ENCODE results near the gene S1PR2. TPM values are rescaled to one million over a fixed set of nuclear protein-coding genes. Genes with fewer than 3 reads are reported as not detected.

The S1PR2 gene
- total and polyA plus RNA-seq, 4 donors: 1.2 to 4.8 (median 3.3) TPM

DNA sequence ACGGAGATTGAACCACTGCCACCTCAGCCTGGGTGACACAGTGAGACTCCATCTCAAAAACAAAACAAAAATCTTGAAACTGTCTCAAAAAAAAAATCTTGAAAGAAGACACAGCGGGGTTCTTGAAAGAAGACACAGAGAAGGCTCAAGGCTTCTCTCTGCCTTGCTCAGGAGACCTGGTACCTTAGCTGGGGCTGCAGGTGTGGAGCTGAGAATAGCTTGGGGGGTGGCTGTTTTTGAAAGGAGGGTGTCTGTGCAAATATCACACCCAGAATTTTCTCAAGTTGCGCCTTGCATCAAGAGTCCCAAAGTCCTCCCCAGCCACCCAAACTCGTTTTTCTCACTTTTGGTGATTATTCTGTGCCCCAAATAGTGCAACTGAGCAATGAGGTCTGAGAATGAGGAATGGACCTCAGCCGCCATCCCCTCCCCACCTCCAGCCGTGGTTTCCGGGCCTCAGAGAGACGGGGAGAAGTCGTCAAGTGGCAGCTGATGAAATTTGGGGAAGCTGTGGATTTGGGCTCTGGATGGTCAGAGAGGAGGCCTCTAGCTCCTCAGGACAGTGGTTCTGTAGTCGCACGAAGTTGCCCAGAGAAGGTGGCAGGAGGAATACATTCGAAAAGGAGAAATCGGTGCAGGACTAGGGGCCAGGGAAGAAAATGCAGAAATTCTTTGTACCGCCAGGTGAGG lies 8.8 kb downstream of the S1PR2 start:
- H3K4me3 ChIP-seq (ENCODE audit: low read depth in 1 of 3, low read length in 3 of 3): no peak overlapping the region
- WGBS: 88% methylated on average over 14 of the region's 14 CpGs
- no peak overlapping the region for H3K27ac ChIP-seq (ENCODE audit: low read depth in 1 of 2, low read length in 2 of 2)
- H3K9ac ChIP-seq (ENCODE audit: low read depth in 1 of 2, low read length in 2 of 2): no peak overlapping the region
- peaks cover 0 to 5% (median 2%) of the 10 kb centered on the region in 4 donors for H3K4me1 ChIP-seq (ENCODE audit: control insufficient read depth in 4 of 4, insufficient read depth in 4 of 4, low read length in 3 of 4)
- H3K27me3 ChIP-seq (ENCODE audit: control insufficient read depth in 4 of 4, insufficient read depth in 4 of 4, low read length in 3 of 4): no peaks in the 10 kb centered on the region
- no peaks in the 10 kb centered on the region for H3K9me3 ChIP-seq (ENCODE audit: control insufficient read depth in 4 of 4, low read length in 3 of 4)
- DNase-seq (ENCODE audit: low spot score): no peak
- peaks cover 0 to 3% (median under 1%) of the 10 kb centered on the region in 4 donors for H3K36me3 ChIP-seq (ENCODE audit: control insufficient read depth in 4 of 4, insufficient read depth in 3 of 4, low read depth in 1 of 4, low read length in 3 of 4)
- no peak for TF ChIP-seq FOXA1 (IDR thresholded peaks at IDR 0.05)
- no peak for TF ChIP-seq NR2F2 (IDR thresholded peaks at IDR 0.05)
- TF ChIP-seq SP1 (IDR thresholded peaks at IDR 0.05): no peak
- TF ChIP-seq HNF4G (IDR thresholded peaks at IDR 0.05): no peak
- no peak for TF ChIP-seq GABPA (IDR thresholded peaks at IDR 0.05 in 1 of 2, conservative IDR thresholded peaks at IDR 0.05 in 1 of 2)
- no peak for TF ChIP-seq RXRA (IDR thresholded peaks at IDR 0.05)
- TF ChIP-seq, protein P1, sequence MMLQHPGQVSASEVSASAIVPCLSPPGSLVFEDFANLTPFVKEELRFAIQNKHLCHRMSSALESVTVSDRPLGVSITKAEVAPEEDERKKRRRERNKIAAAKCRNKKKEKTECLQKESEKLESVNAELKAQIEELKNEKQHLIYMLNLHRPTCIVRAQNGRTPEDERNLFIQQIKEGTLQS (IDR thresholded peaks at IDR 0.05): no peak
- TF ChIP-seq, protein P2, sequence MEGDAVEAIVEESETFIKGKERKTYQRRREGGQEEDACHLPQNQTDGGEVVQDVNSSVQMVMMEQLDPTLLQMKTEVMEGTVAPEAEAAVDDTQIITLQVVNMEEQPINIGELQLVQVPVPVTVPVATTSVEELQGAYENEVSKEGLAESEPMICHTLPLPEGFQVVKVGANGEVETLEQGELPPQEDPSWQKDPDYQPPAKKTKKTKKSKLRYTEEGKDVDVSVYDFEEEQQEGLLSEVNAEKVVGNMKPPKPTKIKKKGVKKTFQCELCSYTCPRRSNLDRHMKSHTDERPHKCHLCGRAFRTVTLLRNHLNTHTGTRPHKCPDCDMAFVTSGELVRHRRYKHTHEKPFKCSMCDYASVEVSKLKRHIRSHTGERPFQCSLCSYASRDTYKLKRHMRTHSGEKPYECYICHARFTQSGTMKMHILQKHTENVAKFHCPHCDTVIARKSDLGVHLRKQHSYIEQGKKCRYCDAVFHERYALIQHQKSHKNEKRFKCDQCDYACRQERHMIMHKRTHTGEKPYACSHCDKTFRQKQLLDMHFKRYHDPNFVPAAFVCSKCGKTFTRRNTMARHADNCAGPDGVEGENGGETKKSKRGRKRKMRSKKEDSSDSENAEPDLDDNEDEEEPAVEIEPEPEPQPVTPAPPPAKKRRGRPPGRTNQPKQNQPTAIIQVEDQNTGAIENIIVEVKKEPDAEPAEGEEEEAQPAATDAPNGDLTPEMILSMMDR (IDR thresholded peaks at IDR 0.05; ENCODE audit: low read depth, low read length, missing input control): no peak
- TF ChIP-seq FOXA2 (IDR thresholded peaks at IDR 0.05): no peak
- TF ChIP-seq, protein P3, sequence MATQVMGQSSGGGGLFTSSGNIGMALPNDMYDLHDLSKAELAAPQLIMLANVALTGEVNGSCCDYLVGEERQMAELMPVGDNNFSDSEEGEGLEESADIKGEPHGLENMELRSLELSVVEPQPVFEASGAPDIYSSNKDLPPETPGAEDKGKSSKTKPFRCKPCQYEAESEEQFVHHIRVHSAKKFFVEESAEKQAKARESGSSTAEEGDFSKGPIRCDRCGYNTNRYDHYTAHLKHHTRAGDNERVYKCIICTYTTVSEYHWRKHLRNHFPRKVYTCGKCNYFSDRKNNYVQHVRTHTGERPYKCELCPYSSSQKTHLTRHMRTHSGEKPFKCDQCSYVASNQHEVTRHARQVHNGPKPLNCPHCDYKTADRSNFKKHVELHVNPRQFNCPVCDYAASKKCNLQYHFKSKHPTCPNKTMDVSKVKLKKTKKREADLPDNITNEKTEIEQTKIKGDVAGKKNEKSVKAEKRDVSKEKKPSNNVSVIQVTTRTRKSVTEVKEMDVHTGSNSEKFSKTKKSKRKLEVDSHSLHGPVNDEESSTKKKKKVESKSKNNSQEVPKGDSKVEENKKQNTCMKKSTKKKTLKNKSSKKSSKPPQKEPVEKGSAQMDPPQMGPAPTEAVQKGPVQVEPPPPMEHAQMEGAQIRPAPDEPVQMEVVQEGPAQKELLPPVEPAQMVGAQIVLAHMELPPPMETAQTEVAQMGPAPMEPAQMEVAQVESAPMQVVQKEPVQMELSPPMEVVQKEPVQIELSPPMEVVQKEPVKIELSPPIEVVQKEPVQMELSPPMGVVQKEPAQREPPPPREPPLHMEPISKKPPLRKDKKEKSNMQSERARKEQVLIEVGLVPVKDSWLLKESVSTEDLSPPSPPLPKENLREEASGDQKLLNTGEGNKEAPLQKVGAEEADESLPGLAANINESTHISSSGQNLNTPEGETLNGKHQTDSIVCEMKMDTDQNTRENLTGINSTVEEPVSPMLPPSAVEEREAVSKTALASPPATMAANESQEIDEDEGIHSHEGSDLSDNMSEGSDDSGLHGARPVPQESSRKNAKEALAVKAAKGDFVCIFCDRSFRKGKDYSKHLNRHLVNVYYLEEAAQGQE (IDR thresholded peaks at IDR 0.05): no peak
- no peak for TF ChIP-seq HNF4A (conservative IDR thresholded peaks at IDR 0.05)
- TF ChIP-seq, protein P4, sequence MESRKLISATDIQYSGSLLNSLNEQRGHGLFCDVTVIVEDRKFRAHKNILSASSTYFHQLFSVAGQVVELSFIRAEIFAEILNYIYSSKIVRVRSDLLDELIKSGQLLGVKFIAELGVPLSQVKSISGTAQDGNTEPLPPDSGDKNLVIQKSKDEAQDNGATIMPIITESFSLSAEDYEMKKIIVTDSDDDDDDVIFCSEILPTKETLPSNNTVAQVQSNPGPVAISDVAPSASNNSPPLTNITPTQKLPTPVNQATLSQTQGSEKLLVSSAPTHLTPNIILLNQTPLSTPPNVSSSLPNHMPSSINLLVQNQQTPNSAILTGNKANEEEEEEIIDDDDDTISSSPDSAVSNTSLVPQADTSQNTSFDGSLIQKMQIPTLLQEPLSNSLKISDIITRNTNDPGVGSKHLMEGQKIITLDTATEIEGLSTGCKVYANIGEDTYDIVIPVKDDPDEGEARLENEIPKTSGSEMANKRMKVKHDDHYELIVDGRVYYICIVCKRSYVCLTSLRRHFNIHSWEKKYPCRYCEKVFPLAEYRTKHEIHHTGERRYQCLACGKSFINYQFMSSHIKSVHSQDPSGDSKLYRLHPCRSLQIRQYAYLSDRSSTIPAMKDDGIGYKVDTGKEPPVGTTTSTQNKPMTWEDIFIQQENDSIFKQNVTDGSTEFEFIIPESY (IDR thresholded peaks at IDR 0.05): no peak
- TF ChIP-seq YY1 (IDR thresholded peaks at IDR 0.05): no peak

DNA sequence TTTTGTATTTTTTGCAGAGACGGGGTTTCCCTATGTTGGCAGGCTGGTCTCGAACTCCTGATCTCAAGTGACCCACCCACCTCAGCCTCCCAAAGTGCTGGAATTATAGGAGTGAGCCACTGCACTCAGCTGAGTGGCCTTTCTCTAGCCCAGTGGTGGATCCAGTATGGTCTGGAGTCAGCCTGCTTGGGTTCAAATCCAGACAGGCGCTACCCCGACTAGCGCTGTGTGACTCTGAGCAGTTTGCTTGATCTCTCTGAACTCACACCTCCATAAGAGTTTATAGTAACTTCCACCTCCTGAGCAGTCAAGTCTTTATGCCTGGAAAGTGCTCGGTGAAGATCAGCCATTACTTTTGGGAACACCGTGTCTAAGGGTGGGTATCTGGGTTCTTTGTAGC lies 10.4 kb downstream of the S1PR2 start:
- Histone ChIP-seq H3K4me3 (ENCODE audit: low read depth in 1 of 3, low read length in 3 of 3) (no peak overlapping the region), H3K27ac (ENCODE audit: low read depth in 1 of 2, low read length in 2 of 2) (no peak overlapping the region), H3K9ac (ENCODE audit: low read depth in 1 of 2, low read length in 2 of 2) (no peak overlapping the region), H3K36me3 (ENCODE audit: control insufficient read depth in 4 of 4, insufficient read depth in 3 of 4, low read depth in 1 of 4, low read length in 3 of 4) (peaks cover 0 to 3% (median under 1%) of the 10 kb centered on the region in 4 donors), H3K27me3 (ENCODE audit: control insufficient read depth in 4 of 4, insufficient read depth in 4 of 4, low read length in 3 of 4) (no peaks in the 10 kb centered on the region), H3K4me1 (ENCODE audit: control insufficient read depth in 4 of 4, insufficient read depth in 4 of 4, low read length in 3 of 4) (peaks cover 0 to 5% (median 2%) of the 10 kb centered on the region in 4 donors), H3K9me3 (ENCODE audit: control insufficient read depth in 4 of 4, low read length in 3 of 4) (no peaks in the 10 kb centered on the region)
- TF ChIP-seq, protein P3 (IDR thresholded peaks at IDR 0.05): no peak
- WGBS: 94% methylated on average over 7 of the region's 7 CpGs
- no peak for DNase-seq (ENCODE audit: low spot score)
